ENCODE measurements around the gene CASQ1. TPM values are rescaled to one million over a fixed set of nuclear protein-coding genes. Genes with fewer than 3 reads are reported as not detected.

Gene CASQ1
- polyA plus RNA-seq, 1 donor from 2014 or later, result not detected

DNA sequence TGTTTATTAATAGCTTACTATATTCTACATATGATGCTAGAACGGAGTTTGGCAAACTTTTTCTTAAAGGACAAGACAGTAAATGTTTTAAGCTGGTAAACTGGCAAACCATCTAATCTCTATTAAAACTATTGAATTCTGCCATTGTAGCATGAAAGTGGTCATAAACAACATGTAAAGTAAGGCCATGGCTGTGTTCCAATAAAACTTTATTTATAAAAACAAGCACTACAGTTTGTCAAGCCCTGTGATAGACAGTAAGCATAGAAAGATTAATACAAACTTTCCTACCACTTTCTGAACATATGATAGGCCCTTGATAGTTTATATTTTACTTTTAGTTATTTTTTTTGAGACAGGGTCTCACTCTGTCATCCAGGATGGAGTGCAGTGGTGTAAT lies 37.2 kb downstream of the CASQ1 start:
- Histone ChIP-seq H2AFZ (ENCODE audit: low read depth, low read length) (no peak overlapping the region), H3K79me2 (replicated peaks; ENCODE audit: insufficient read depth, low read length) (no peaks in the 10 kb centered on the region), H3K9me2 (ENCODE audit: insufficient read depth, low read length) (no peaks in the 10 kb centered on the region), H3F3A (ENCODE audit: insufficient read depth, low read length, poor library complexity, severe bottlenecking) (no peaks in the 10 kb centered on the region), H4K20me1 (ENCODE audit: insufficient read depth) (no peaks in the 10 kb centered on the region), H3K36me3 (ENCODE audit: insufficient read depth, low read length) (peaks cover 4% of the 10 kb centered on the region), H3K4me3 (ENCODE audit: low read length) (no peak overlapping the region), H3K27ac (ENCODE audit: low read length) (no peak overlapping the region), H3K4me2 (ENCODE audit: low read length) (no peak overlapping the region), H3K9me3 (ENCODE audit: low read length) (no peaks in the 10 kb centered on the region), H3K27me3 (ENCODE audit: insufficient read depth, low read depth, low read length) (no peaks in the 10 kb centered on the region), H3K9ac (ENCODE audit: low read length) (no peak overlapping the region)
- no peak for TF ChIP-seq EP300 (conservative IDR thresholded peaks at IDR 0.05; ENCODE audit: poor library complexity, severe bottlenecking)
- TF ChIP-seq POLR2AphosphoS5 (IDR thresholded peaks at IDR 0.05), result no peak

DNA sequence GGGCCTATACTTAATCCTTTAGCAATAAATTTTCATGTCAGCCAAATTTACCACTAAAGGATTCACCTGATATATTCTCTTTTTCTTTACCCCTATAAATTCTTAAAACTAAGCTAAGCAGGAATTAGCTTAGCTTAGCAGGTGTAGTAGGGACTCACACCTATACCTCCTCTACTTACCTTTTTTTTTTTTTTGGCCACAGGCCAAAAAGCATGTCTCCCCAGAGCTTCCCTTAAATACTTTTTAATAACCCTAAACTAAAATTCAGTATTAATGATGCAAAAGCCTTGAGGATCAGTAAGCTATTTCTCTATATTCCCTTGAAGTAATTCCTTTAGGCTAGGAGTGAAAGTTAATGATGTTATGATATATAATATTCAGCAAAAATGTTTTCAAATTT lies 38.1 kb downstream of the CASQ1 start:
- no peak for TF ChIP-seq MXI1 (conservative IDR thresholded peaks at IDR 0.05; ENCODE audit: poor library complexity, severe bottlenecking)
- no peak for TF ChIP-seq SMC3 (conservative IDR thresholded peaks at IDR 0.05; ENCODE audit: poor library complexity)
- TF ChIP-seq POLR2AphosphoS5 (IDR thresholded peaks at IDR 0.05), result no peak
- no peak for TF ChIP-seq TAF1 (IDR thresholded peaks at IDR 0.05; ENCODE audit: low read depth)
- TF ChIP-seq, protein P1, sequence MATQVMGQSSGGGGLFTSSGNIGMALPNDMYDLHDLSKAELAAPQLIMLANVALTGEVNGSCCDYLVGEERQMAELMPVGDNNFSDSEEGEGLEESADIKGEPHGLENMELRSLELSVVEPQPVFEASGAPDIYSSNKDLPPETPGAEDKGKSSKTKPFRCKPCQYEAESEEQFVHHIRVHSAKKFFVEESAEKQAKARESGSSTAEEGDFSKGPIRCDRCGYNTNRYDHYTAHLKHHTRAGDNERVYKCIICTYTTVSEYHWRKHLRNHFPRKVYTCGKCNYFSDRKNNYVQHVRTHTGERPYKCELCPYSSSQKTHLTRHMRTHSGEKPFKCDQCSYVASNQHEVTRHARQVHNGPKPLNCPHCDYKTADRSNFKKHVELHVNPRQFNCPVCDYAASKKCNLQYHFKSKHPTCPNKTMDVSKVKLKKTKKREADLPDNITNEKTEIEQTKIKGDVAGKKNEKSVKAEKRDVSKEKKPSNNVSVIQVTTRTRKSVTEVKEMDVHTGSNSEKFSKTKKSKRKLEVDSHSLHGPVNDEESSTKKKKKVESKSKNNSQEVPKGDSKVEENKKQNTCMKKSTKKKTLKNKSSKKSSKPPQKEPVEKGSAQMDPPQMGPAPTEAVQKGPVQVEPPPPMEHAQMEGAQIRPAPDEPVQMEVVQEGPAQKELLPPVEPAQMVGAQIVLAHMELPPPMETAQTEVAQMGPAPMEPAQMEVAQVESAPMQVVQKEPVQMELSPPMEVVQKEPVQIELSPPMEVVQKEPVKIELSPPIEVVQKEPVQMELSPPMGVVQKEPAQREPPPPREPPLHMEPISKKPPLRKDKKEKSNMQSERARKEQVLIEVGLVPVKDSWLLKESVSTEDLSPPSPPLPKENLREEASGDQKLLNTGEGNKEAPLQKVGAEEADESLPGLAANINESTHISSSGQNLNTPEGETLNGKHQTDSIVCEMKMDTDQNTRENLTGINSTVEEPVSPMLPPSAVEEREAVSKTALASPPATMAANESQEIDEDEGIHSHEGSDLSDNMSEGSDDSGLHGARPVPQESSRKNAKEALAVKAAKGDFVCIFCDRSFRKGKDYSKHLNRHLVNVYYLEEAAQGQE (IDR thresholded peaks at IDR 0.05; ENCODE audit: borderline replicate concordance), result no peak
- TF ChIP-seq RAD21 (conservative IDR thresholded peaks at IDR 0.05), result no peak
- no peak for TF ChIP-seq EZH2 (IDR thresholded peaks at IDR 0.05; ENCODE audit: borderline replicate concordance, insufficient read depth, low read length, poor library complexity, severe bottlenecking)

DNA sequence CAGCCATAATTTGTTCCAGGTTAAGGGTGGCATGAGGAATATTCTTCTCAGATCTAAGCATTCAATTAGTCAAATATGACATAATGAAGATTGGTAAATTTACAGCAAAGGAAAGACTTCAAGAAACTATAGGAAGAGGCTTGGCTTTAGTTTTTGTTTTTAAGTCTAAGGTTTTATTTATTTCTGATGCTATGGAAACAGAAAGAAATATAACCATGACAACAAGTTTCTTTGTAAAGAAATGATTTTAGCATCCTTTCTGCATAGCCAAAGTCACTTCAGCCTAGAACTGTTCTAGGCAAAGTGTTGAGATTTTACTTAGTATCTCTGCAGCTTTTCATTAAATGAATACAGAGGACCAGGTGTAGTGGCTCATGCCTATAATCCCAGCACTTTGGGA lies 42.5 kb downstream of the CASQ1 start:
- Histone ChIP-seq H3K4me2 (ENCODE audit: low read length) (no peak overlapping the region), H3K9me2 (ENCODE audit: insufficient read depth, low read length) (no peaks in the 10 kb centered on the region), H2AFZ (ENCODE audit: low read depth, low read length) (no peak overlapping the region), H3K9ac (ENCODE audit: low read length) (no peak overlapping the region), H3K27ac (ENCODE audit: low read length) (no peak overlapping the region), H3K27me3 (ENCODE audit: insufficient read depth, low read depth, low read length) (no peaks in the 10 kb centered on the region), H3K4me3 (ENCODE audit: low read length) (no peak overlapping the region), H3K9me3 (ENCODE audit: low read length) (no peaks in the 10 kb centered on the region), H3K79me2 (replicated peaks; ENCODE audit: insufficient read depth, low read length) (no peaks in the 10 kb centered on the region), H3K36me3 (ENCODE audit: insufficient read depth, low read length) (peaks cover 4% of the 10 kb centered on the region), H4K20me1 (ENCODE audit: insufficient read depth) (no peaks in the 10 kb centered on the region), H3F3A (ENCODE audit: insufficient read depth, low read length, poor library complexity, severe bottlenecking) (no peaks in the 10 kb centered on the region)
- TF ChIP-seq MXI1 (conservative IDR thresholded peaks at IDR 0.05; ENCODE audit: poor library complexity, severe bottlenecking), result no peak
- no peak for TF ChIP-seq TAF1 (IDR thresholded peaks at IDR 0.05; ENCODE audit: low read depth)
- no peak for TF ChIP-seq RAD21 (conservative IDR thresholded peaks at IDR 0.05)
- TF ChIP-seq, protein P2, sequence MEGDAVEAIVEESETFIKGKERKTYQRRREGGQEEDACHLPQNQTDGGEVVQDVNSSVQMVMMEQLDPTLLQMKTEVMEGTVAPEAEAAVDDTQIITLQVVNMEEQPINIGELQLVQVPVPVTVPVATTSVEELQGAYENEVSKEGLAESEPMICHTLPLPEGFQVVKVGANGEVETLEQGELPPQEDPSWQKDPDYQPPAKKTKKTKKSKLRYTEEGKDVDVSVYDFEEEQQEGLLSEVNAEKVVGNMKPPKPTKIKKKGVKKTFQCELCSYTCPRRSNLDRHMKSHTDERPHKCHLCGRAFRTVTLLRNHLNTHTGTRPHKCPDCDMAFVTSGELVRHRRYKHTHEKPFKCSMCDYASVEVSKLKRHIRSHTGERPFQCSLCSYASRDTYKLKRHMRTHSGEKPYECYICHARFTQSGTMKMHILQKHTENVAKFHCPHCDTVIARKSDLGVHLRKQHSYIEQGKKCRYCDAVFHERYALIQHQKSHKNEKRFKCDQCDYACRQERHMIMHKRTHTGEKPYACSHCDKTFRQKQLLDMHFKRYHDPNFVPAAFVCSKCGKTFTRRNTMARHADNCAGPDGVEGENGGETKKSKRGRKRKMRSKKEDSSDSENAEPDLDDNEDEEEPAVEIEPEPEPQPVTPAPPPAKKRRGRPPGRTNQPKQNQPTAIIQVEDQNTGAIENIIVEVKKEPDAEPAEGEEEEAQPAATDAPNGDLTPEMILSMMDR (IDR thresholded peaks at IDR 0.05; ENCODE audit: poor library complexity, severe bottlenecking), result no peak
- TF ChIP-seq SMC3 (conservative IDR thresholded peaks at IDR 0.05; ENCODE audit: poor library complexity), result no peak
- TF ChIP-seq, protein P1 (IDR thresholded peaks at IDR 0.05; ENCODE audit: borderline replicate concordance), result no peak
- TF ChIP-seq EP300 (conservative IDR thresholded peaks at IDR 0.05; ENCODE audit: poor library complexity, severe bottlenecking), result no peak
- no peak for TF ChIP-seq EZH2 (IDR thresholded peaks at IDR 0.05; ENCODE audit: borderline replicate concordance, insufficient read depth, low read length, poor library complexity, severe bottlenecking)
- TF ChIP-seq POLR2AphosphoS5 (IDR thresholded peaks at IDR 0.05), result no peak

More for the DNA sequence above, 38.1 kb downstream of the CASQ1 start:
- Histone ChIP-seq H2AFZ (ENCODE audit: low read depth, low read length) (no peak overlapping the region), H3K9me2 (ENCODE audit: insufficient read depth, low read length) (no peaks in the 10 kb centered on the region), H3K79me2 (replicated peaks; ENCODE audit: insufficient read depth, low read length) (no peaks in the 10 kb centered on the region), H3K9me3 (ENCODE audit: low read length) (no peaks in the 10 kb centered on the region), H3F3A (ENCODE audit: insufficient read depth, low read length, poor library complexity, severe bottlenecking) (no peaks in the 10 kb centered on the region), H4K20me1 (ENCODE audit: insufficient read depth) (no peaks in the 10 kb centered on the region), H3K4me3 (ENCODE audit: low read length) (no peak overlapping the region), H3K36me3 (ENCODE audit: insufficient read depth, low read length) (peaks cover 4% of the 10 kb centered on the region), H3K27ac (ENCODE audit: low read length) (no peak overlapping the region), H3K4me2 (ENCODE audit: low read length) (no peak overlapping the region), H3K27me3 (ENCODE audit: insufficient read depth, low read depth, low read length) (no peaks in the 10 kb centered on the region), H3K9ac (ENCODE audit: low read length) (no peak overlapping the region)
